GM15510 (cell line): Measurements from ENCODE around the gene RNF111.
A peak's percentile ranks its signal among the peaks of the same experiment; 100 is the strongest.

Source experiments
- POLR2A ChIP-seq: IDR thresholded peaks from 3 replicates; pipeline ENCODE4 v1.6.1; 2011; ENCODE audit warnings: borderline replicate concordance; ENCODE audit not compliant: insufficient read length; ENCODE audit errors: extremely low read depth

Gene RNF111

GRCh38 chr15:58987491-58988005 is at the start of gene RNF111:
RNF111 (plus strand) TSS chr15:58987663; CDS start chr15:59030823, 43,160 bp downstream.
- TF ChIP-seq POLR2A: peak; percentile 82

- no peak for TF ChIP-seq POLR2A
These were observed 40.3 kb upstream of the RNF111 start for GRCh38 chr15:58947179-58947578.

- no peak for TF ChIP-seq POLR2A
These were observed 36.0 kb upstream of the RNF111 start for GRCh38 chr15:58951388-58952007.

GRCh38 chr15:58952751-58953150 is 34.7 kb upstream of the RNF111 start:
- TF ChIP-seq POLR2A: no peak

- no peak for TF ChIP-seq POLR2A
These were observed 30.1 kb upstream of the RNF111 start for GRCh38 chr15:58957101-58957973.

GRCh38 chr15:58958811-58959210 is 28.7 kb upstream of the RNF111 start:
- TF ChIP-seq POLR2A: no peak

- TF ChIP-seq POLR2A: no peak
These were observed 25.3 kb upstream of the RNF111 start for GRCh38 chr15:58962136-58962535.

GRCh38 chr15:58962662-58963565 is 24.5 kb upstream of the RNF111 start:
- no peak for TF ChIP-seq POLR2A

- TF ChIP-seq POLR2A: no peak
These were observed 20.8 kb upstream of the RNF111 start for GRCh38 chr15:58966698-58967097.

GRCh38 chr15:58967479-58967878 is 20.0 kb upstream of the RNF111 start:
- TF ChIP-seq POLR2A: no peak

- TF ChIP-seq POLR2A: no peak
These were observed 9.6 kb upstream of the RNF111 start for GRCh38 chr15:58977887-58978286.

- TF ChIP-seq POLR2A: no peak
These were observed 7.0 kb upstream of the RNF111 start for GRCh38 chr15:58980351-58980939.

GRCh38 chr15:58981808-58982475 is 5.5 kb upstream of the RNF111 start:
- TF ChIP-seq POLR2A: no peak

- TF ChIP-seq POLR2A: no peak
These were observed 4.2 kb upstream of the RNF111 start for GRCh38 chr15:58983261-58983660.
